SK-MEL-5 (cell line): ENCODE results near the gene FMR1NB. TPM values are rescaled to one million over a fixed set of nuclear protein-coding genes. Genes with fewer than 3 reads are reported as not detected.

ENCODE experiments used
- DNase-seq: peaks from one replicate; pipeline ENCODE4 v3.0.0-alpha.2; 2016; ENCODE audit warnings: low read depth, low spot score
- in situ Hi-C: cut with HindIII; loops from 2 replicates; pipeline ENCODE4 v1.10.0; 2016; ENCODE audit warnings: low sequenced_read_pairs, high pct_unique_total_duplicates, low pct_unique_long_range_greater_than_20kb
- polyA plus RNA-seq, 2 experiments: library from polyadenylated mRNA; depleted of rRNA; stranded (reverse); fragments of >200 nt; gene quantifications; 2 replicates each; pipeline ENCODE4 v1.2.3, GENCODE V29; 2015
- total RNA-seq: library from RNA; depleted of rRNA; stranded (reverse); fragments of >200 nt; shearing (Covaris generic); gene quantifications from 2 replicates; pipeline ENCODE4 v1.2.3, GENCODE V29; 2014; rRNA removed

The FMR1NB gene, protein sequence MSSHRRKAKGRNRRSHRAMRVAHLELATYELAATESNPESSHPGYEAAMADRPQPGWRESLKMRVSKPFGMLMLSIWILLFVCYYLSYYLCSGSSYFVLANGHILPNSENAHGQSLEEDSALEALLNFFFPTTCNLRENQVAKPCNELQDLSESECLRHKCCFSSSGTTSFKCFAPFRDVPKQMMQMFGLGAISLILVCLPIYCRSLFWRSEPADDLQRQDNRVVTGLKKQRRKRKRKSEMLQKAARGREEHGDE
- total RNA-seq: not detected in 2 replicates
- 0.12 TPM in 1 of 2 replicates, not detected in the other for polyA plus RNA-seq (2015; cell fraction: cytosol; rRNA removed)
- not detected in 2 replicates for polyA plus RNA-seq (2015; cell fraction: nucleus; rRNA removed)

GRCh38 chrX:147981038-147981752 lies at the start of gene FMR1NB:
Gene FMR1NB (plus strand): TSS chrX:147981337. CDS start chrX:147981403, 66 bp downstream.
- in situ Hi-C loops: no loop called here
- DNase-seq: no peak

GRCh38 chrX:147933815-147934214 lies 47.3 kb upstream of the FMR1NB start:
- in situ Hi-C loops: no loop called here
- DNase-seq: no peak

DNA sequence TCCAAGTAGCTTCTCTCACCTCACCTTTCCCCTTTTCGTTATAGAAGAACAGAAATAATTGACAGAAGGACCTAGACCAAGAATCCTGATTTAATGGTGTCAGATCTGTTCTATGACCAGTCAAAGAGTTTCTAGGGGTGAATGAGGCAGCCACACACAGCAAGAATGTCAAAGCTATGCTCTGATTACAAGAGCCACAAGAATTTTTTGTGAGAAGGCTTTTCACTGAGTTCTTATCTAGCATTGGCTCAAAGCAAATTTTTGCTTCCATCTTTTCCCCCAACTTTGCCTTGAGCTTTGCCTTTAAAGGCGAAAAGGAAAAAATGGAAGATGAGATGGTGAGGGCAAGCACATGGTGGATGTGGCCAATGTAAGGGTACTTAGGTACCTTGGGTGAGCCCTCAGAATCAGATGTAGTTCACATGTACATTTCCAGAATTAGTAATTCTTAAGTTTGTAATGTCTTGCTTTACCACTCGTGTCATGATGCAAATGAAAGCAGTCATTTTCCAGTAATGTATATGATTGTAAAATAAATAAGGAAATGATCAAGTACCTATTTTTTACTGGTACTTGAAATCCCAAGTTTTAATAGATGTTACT lies 45.9 kb upstream of the FMR1NB start:
- no peak for DNase-seq

DNA sequence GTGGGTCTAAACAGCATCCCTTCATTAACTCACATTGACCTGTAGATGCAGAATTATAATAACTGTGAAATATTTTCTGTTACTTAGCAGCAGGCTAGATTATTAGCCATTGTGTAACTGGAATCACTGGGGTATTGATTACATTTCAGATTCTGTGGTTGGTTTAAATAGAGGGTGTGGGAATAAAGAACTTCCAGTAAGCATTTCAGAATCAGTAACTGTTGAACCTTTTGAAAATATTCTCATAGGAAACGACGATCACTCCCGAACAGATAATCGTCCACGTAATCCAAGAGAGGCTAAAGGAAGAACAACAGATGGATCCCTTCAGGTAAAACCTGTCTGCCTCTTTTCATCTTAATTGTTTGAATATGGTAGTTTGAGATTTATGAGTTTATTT lies 35.9 kb upstream of the FMR1NB start:
- DNase-seq: no peak
- in situ Hi-C loops: no loop called here

More for the DNA sequence above, 45.9 kb upstream of the FMR1NB start:
- in situ Hi-C loops: no loop called here

DNA sequence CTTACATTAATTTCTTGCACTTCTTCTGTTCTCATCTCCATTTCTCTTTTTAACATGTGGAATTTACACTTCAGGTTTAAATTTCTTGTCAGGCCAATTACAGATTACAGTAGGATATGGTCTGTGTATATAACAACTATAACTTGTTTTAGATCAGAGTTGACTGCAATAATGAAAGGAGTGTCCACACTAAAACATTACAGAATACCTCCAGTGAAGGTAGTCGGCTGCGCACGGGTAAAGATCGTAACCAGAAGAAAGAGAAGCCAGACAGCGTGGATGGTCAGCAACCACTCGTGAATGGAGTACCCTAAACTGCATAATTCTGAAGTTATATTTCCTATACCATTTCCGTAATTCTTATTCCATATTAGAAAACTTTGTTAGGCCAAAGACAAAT lies 32.6 kb upstream of the FMR1NB start:
- in situ Hi-C loops: no loop called here
- DNase-seq: no peak

DNA sequence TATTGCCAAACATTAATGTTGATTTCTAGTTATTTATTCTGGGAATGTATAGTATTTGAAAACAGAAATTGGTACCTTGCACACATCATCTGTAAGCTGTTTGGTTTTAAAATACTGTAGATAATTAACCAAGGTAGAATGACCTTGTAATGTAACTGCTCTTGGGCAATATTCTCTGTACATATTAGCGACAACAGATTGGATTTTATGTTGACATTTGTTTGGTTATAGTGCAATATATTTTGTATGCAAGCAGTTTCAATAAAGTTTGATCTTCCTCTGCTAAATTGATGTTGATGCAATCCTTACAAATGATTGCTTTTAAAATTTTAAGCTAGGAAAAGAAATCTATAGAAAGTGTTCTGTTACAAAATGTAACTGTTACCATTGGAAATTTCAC lies 30.8 kb upstream of the FMR1NB start:
- no peak for DNase-seq
- in situ Hi-C loops: no loop called here

GRCh38 chrX:147953976-147954375 lies 27.2 kb upstream of the FMR1NB start:
- in situ Hi-C loops: no loop called here
- no peak for DNase-seq

GRCh38 chrX:147957291-147957690 lies 23.8 kb upstream of the FMR1NB start:
- in situ Hi-C loops: no loop called here

GRCh38 chrX:147958291-147958690 lies 22.8 kb upstream of the FMR1NB start:
- in situ Hi-C loops: no loop called here
- no peak for DNase-seq

More at GRCh38 chrX:147957291-147957690, 23.8 kb upstream of the FMR1NB start:
- DNase-seq: no peak

GRCh38 chrX:147960722-147961121 lies 20.4 kb upstream of the FMR1NB start:
- no peak for DNase-seq
- in situ Hi-C loops: no loop called here

GRCh38 chrX:147962476-147962875 lies 18.7 kb upstream of the FMR1NB start:
- in situ Hi-C loops: no loop called here
- DNase-seq: no peak

DNA sequence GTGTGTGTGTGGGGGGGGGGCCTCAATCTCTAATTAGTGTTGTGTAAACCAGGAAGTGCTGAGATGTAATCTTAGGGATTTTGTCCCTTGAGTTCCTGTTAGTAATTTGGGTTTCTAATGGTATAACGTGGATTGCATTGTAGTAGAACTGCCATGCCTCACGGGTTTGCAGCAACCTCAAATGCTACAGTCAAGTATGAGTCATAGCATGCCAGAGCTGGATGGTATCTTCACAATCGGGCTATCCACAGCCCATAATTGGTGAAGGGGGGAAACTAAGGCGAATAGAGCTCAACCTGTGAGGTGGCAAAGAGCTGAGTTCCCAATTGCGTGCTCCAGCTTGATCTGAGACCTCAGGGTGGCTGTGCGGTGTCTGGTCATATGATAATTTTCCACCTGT lies 2.2 kb upstream of the FMR1NB start:
- in situ Hi-C loops: no loop called here
- no peak for DNase-seq

DNA sequence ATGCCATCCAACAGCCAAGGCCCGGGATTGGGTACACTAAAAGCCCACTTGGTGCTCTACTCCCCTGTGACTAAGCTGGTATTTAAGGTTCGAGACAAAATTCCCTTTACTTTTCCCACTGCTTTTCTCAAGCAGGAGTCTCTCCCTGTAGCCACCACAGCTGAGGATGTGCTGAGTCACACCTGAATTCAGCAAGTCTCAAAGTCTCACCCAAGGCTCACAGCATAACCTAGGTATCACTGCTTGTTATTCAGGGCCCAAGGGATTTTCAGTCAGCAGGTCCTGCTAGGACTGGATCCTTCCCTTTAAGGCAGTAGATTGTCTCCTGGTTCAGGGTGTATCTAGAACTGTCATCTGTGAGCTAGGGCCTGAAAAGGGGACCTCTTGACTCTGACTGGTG lies 39.2 kb downstream of the FMR1NB start:
- DNase-seq: no peak
- in situ Hi-C loops: no loop called here

GRCh38 chrX:148024425-148025148 lies 43.5 kb downstream of the FMR1NB start:
- in situ Hi-C loops: no loop called here

DNA sequence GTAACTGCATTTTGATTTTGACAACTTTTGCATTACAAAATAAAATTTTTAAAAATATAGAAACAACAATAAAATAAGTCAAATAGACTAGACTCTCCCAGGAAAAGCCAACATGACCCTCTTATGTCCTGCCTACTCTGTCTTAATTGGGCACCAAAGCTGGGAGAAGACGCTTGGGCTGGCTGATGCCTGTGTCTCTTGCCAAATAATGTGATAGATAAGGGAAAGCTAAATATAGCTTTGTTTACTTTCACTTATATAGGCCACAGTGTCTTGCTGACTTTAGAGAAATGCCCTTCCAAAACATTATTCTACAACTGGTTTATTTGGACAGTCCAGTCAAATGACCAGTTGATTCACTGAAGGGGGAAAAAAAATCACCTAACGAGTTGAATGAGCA lies 54.2 kb downstream of the FMR1NB start:
- no peak for DNase-seq
- in situ Hi-C loops: no loop called here

More at GRCh38 chrX:148024425-148025148, 43.5 kb downstream of the FMR1NB start:
- DNase-seq: no peak

GRCh38 chrX:148037020-148037419 lies 55.9 kb downstream of the FMR1NB start:
- DNase-seq: no peak
- in situ Hi-C loops: no loop called here

DNA sequence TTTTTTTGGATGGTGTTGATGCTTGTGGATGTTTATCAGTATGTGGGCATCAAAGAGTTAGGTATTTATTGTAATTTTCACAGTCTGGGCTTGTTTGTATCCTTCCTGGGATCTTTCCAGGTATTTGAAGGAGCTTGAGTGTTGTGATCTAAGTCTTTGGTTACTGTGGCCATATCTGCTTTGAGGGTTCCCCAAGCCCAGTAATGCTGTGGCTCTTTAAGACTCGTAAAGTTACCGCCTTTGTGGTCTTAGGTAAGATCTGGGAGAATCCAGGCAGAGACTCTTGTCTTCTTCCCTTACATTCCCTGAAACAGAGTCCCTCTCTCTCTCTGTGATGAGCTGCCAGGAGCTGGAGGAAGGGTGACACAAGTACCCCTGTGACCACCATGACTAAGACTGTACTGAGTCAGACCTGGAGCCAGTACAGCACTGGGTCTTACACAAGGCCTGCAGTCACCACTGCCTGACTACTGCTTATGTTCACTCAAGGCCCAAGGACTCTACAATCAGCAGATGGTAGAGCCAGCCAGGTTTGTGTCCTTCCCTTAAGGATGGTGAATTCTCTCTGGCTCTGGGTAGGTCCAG lies 62.2 kb downstream of the FMR1NB start:
- DNase-seq: no peak

GRCh38 chrX:148047200-148047599 lies 66.1 kb downstream of the FMR1NB start:
- DNase-seq: no peak
- in situ Hi-C loops: no loop called here

More for the DNA sequence above, 62.2 kb downstream of the FMR1NB start:
- in situ Hi-C loops: no loop called here
